WTC11 (cell line): Measurements from ENCODE around the gene TPK1. TPM values are rescaled to one million over a fixed set of nuclear protein-coding genes. Genes with fewer than 3 reads are reported as not detected.

Experiments used
- ATAC-seq: fragments of 200-7000 bp; cut with Tn5 transposase; 2 replicates; pipeline ENCODE4 v1.10.0; 2021; ENCODE audit warnings: mild to moderate bottlenecking, moderate library complexity
- CTCF ChIA-PET: fragments of 300-600 bp; sonication (Branson Sonifier 250); formaldehyde crosslinking; loops from one replicate; lab custom pipeline; 2021; ENCODE audit warnings: antibody characterized with exemption; lab: Charles Lee
- POLR2A ChIA-PET: fragments of 350-600 bp; sonication (Branson Sonifier 250); formaldehyde crosslinking; loops from one replicate; lab custom pipeline; 2021; ENCODE audit warnings: antibody characterized with exemption; lab: Charles Lee
- DNase-seq: peaks from one replicate; pipeline ENCODE4 v3.0.0; 2021; ENCODE audit warnings: low spot score
- H3K27ac Mint-ChIP-seq: 2 replicates; pipeline ENCODE4 v1.8.0; 2021; ENCODE audit warnings: mixed read lengths
- H3K27me3 Mint-ChIP-seq: 2 replicates; pipeline ENCODE4 v1.8.0; 2021; ENCODE audit warnings: low read depth, mild to moderate bottlenecking, moderate library complexity, mixed read lengths
- H3K36me3 Mint-ChIP-seq: 2 replicates; pipeline ENCODE4 v1.8.0; 2021; ENCODE audit warnings: mixed read lengths
- H3K4me1 Mint-ChIP-seq: 2 replicates; pipeline ENCODE4 v1.8.0; 2022; ENCODE audit warnings: mixed read lengths
- H3K4me3 Mint-ChIP-seq: 2 replicates; pipeline ENCODE4 v1.8.0; 2021; ENCODE audit warnings: mild to moderate bottlenecking, moderate library complexity, mixed read lengths
- H3K9me3 Mint-ChIP-seq: 2 replicates; pipeline ENCODE4 v1.8.0; 2021; ENCODE audit warnings: mixed read lengths
- CREM ChIP-seq: sonication (generic); formaldehyde crosslinking; IDR thresholded peaks from 2 replicates; pipeline ENCODE4 v1.8.1; 2022; ENCODE audit warnings: mild to moderate bottlenecking, missing genetic modification reagents, moderate library complexity
- ELF4 ChIP-seq: sonication (generic); formaldehyde crosslinking; IDR thresholded peaks from 2 replicates; pipeline ENCODE4 v1.8.1; 2022; ENCODE audit warnings: low read depth, mild to moderate bottlenecking, moderate library complexity, missing genetic modification reagents
- GRHL2 ChIP-seq: fragments of 250-450 bp; sonication (Bioruptor Pico); IDR thresholded peaks from 2 replicates; pipeline ENCODE4 v1.8.0; 2022; ENCODE audit warnings: mild to moderate bottlenecking, moderate library complexity; ENCODE audit not compliant: insufficient replicate concordance, severe bottlenecking
- HMGXB4 ChIP-seq: sonication (generic); formaldehyde crosslinking; IDR thresholded peaks from 2 replicates; pipeline ENCODE4 v1.8.1; 2023; ENCODE audit warnings: mild to moderate bottlenecking, moderate library complexity, missing genetic modification reagents
- IRF2 ChIP-seq: sonication (generic); formaldehyde crosslinking; IDR thresholded peaks from 2 replicates; pipeline ENCODE4 v1.8.0; 2022; ENCODE audit warnings: low read depth, missing genetic modification reagents, borderline replicate concordance
- MXD4 ChIP-seq: fragments of 250-450 bp; sonication (Bioruptor Pico); IDR thresholded peaks from 2 replicates; pipeline ENCODE4 v1.8.0; 2021; ENCODE audit warnings: mild to moderate bottlenecking, moderate library complexity, borderline replicate concordance
- MYBL2 ChIP-seq: sonication (generic); formaldehyde crosslinking; IDR thresholded peaks from 2 replicates; pipeline ENCODE4 v1.8.1; 2023; ENCODE audit warnings: mild to moderate bottlenecking, moderate library complexity, missing genetic modification reagents
- NR2C2 ChIP-seq: sonication (generic); formaldehyde crosslinking; IDR thresholded peaks from 2 replicates; pipeline ENCODE4 v1.8.0; 2022; ENCODE audit warnings: mild to moderate bottlenecking, missing genetic modification reagents
- SMAD4 ChIP-seq: sonication (generic); formaldehyde crosslinking; IDR thresholded peaks from 2 replicates; pipeline ENCODE4 v1.8.0; 2022; ENCODE audit warnings: mild to moderate bottlenecking, missing genetic modification reagents
- TEAD1 ChIP-seq: sonication (generic); formaldehyde crosslinking; IDR thresholded peaks from 2 replicates; pipeline ENCODE4 v1.8.0; 2022; ENCODE audit warnings: mild to moderate bottlenecking, missing genetic modification reagents
- USF2 ChIP-seq: sonication (generic); formaldehyde crosslinking; IDR thresholded peaks from 2 replicates; pipeline ENCODE4 v1.8.1; 2023; ENCODE audit warnings: mild to moderate bottlenecking, missing genetic modification reagents, moderate library complexity
- ZNF317 ChIP-seq: sonication (generic); formaldehyde crosslinking; IDR thresholded peaks from 2 replicates; pipeline ENCODE4 v1.8.1; 2023; ENCODE audit warnings: low read depth, mild to moderate bottlenecking, moderate library complexity, missing genetic modification reagents, borderline replicate concordance
- ZSCAN18 ChIP-seq: fragments of 250-450 bp; sonication (Bioruptor Pico); IDR thresholded peaks from 2 replicates; pipeline ENCODE4 v2.1.2; 2022; ENCODE audit warnings: mild to moderate bottlenecking, moderate library complexity
- total RNA-seq: library from RNA; stranded (reverse); gene quantifications from 3 replicates; pipeline ENCODE4 v1.2.3, GENCODE V29; 2021
- TF ChIP-seq, protein P1 (sequence below): fragments of 250-450 bp; sonication (Bioruptor Pico); IDR thresholded peaks from 2 replicates; pipeline ENCODE4 v1.9.0; 2021; ENCODE audit warnings: moderate library complexity, mild to moderate bottlenecking, inconsistent platforms, borderline replicate concordance
- TF ChIP-seq, protein P2 (sequence below): fragments of 250-450 bp; sonication (Bioruptor Pico); conservative IDR thresholded peaks from 2 replicates; pipeline ENCODE4 v1.9.0; 2021; ENCODE audit warnings: mild to moderate bottlenecking
- TF ChIP-seq, protein P3 (sequence below): sonication (generic); formaldehyde crosslinking; IDR thresholded peaks from 2 replicates; pipeline ENCODE4 v1.8.0; 2022; ENCODE audit warnings: mild to moderate bottlenecking, missing genetic modification reagents
- TF ChIP-seq, protein P4 (sequence below): fragments of 250-450 bp; sonication (Bioruptor Pico); IDR thresholded peaks from 2 replicates; pipeline ENCODE4 v1.9.0; 2021; ENCODE audit warnings: mild to moderate bottlenecking, borderline replicate concordance

TPK1 gene
- total RNA-seq, 1 experiment from 2014 or later = 2.7 TPM

DNA sequence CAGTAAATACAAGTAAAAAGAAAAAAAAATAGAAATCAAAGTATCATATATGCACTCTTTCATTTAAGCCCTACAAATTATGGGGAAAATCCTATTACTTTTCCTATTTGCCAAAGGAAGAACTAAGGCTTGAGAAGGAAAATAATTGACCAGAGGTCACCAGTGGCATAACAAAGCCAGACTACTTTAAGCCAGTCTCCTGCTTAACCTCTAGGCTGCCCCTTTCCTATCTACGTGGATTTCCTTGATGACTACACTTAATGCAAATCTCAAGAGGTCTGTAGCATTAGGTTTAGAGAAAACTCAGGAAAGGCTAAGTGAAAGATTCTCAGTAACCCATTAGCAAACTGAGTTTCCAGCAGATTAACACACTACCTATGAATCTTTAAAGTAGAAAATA is 49.8 kb downstream of the TPK1 start:
- peaks cover 20% of the 10 kb centered on the region for H3K4me1 Mint-ChIP-seq
- TF ChIP-seq GRHL2 (CRISPR knock-in tag) = no peak
- no peak for TF ChIP-seq ZNF317 (CRISPR knock-in tag)
- TF ChIP-seq IRF2 (CRISPR knock-in tag) = no peak
- no peak for TF ChIP-seq MYBL2 (CRISPR knock-in tag)
- no peak for TF ChIP-seq USF2 (CRISPR knock-in tag)
- TF ChIP-seq SMAD4 (CRISPR knock-in tag) = no peak
- no peak for TF ChIP-seq NR2C2
- TF ChIP-seq, protein P1, sequence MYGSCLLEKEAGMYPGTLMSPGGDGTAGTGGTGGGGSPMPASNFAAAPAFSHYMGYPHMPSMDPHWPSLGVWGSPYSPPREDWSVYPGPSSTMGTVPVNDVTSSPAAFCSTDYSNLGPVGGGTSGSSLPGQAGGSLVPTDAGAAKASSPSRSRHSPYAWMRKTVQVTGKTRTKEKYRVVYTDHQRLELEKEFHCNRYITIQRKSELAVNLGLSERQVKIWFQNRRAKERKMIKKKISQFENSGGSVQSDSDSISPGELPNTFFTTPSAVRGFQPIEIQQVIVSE (CRISPR knock-in tag) = no peak
- no peak for TF ChIP-seq CREM (CRISPR knock-in tag)
- TF ChIP-seq, protein P2, sequence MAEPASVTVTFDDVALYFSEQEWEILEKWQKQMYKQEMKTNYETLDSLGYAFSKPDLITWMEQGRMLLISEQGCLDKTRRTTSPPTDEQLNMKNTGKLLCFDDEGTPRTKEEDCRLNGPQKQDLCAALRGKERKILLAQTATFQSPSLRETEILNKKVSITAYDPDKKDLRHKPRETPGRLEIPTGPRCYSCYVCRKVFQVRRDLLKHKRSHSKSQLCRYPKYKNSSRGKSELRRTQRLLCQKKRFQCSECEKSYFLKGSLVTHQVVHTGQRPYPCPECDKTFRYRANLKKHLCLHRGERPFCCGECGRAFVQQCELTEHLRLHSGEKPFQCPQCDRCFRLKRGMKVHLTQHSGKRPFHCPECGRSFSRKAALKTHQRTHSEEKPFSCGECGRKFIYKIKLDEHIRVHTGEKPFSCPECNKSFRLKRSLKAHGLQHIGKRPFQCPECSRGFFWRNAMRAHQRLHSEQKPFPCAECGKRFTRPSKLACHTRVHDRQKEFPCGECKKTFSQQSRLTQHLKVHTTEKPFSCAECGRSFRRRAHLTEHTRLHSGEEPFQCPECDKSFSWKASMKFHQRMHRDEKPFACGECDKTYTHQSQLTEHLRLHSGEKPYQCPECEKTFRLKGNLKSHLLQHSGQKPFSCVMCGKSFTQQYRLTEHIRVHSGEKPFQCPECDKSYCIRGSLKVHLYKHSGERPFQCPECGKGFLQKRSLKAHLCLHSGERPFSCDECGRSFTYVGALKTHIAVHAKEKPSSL (CRISPR knock-in tag) = no peak
- TF ChIP-seq HMGXB4 = no peak
- TF ChIP-seq ELF4 (CRISPR knock-in tag) = no peak
- TF ChIP-seq, protein P3, sequence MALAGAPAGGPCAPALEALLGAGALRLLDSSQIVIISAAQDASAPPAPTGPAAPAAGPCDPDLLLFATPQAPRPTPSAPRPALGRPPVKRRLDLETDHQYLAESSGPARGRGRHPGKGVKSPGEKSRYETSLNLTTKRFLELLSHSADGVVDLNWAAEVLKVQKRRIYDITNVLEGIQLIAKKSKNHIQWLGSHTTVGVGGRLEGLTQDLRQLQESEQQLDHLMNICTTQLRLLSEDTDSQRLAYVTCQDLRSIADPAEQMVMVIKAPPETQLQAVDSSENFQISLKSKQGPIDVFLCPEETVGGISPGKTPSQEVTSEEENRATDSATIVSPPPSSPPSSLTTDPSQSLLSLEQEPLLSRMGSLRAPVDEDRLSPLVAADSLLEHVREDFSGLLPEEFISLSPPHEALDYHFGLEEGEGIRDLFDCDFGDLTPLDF = no peak
- TF ChIP-seq, protein P4, sequence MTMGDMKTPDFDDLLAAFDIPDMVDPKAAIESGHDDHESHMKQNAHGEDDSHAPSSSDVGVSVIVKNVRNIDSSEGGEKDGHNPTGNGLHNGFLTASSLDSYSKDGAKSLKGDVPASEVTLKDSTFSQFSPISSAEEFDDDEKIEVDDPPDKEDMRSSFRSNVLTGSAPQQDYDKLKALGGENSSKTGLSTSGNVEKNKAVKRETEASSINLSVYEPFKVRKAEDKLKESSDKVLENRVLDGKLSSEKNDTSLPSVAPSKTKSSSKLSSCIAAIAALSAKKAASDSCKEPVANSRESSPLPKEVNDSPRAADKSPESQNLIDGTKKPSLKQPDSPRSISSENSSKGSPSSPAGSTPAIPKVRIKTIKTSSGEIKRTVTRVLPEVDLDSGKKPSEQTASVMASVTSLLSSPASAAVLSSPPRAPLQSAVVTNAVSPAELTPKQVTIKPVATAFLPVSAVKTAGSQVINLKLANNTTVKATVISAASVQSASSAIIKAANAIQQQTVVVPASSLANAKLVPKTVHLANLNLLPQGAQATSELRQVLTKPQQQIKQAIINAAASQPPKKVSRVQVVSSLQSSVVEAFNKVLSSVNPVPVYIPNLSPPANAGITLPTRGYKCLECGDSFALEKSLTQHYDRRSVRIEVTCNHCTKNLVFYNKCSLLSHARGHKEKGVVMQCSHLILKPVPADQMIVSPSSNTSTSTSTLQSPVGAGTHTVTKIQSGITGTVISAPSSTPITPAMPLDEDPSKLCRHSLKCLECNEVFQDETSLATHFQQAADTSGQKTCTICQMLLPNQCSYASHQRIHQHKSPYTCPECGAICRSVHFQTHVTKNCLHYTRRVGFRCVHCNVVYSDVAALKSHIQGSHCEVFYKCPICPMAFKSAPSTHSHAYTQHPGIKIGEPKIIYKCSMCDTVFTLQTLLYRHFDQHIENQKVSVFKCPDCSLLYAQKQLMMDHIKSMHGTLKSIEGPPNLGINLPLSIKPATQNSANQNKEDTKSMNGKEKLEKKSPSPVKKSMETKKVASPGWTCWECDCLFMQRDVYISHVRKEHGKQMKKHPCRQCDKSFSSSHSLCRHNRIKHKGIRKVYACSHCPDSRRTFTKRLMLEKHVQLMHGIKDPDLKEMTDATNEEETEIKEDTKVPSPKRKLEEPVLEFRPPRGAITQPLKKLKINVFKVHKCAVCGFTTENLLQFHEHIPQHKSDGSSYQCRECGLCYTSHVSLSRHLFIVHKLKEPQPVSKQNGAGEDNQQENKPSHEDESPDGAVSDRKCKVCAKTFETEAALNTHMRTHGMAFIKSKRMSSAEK (CRISPR knock-in tag) = no peak
- no peak for TF ChIP-seq ZSCAN18 (CRISPR knock-in tag)
- TF ChIP-seq MXD4 (CRISPR knock-in tag) = no peak
- TF ChIP-seq TEAD1 (CRISPR knock-in tag) = no peak
- peak; percentile 79 for ATAC-seq
- ChIA-PET CTCF (interaction anchor here (0.6 to 2.0 kb wide), 6 partner anchors 9 to 668 kb away, joined by 3 to 10 read pairs (median 3); no protein-coding TSS in a partner anchor), POLR2A (interaction anchor here (1.1 kb wide), 1 partner anchor 9 kb away, joined by 5 read pairs; no protein-coding TSS in a partner anchor)
- H3K9me3 Mint-ChIP-seq = no peaks in the 10 kb centered on the region; the same call in 1 of the 2 replicates
- no peak for DNase-seq
- H3K4me3 Mint-ChIP-seq = no peak overlapping the region
- H3K27me3 Mint-ChIP-seq = no peaks in the 10 kb centered on the region
- H3K36me3 Mint-ChIP-seq = no peaks in the 10 kb centered on the region
- H3K27ac Mint-ChIP-seq = no peak overlapping the region
